Endothelial cell of umbilical vein (primary cell): ENCODE results near the gene NR1H3.

Source experiments
- EZH2 ChIP-seq: IDR thresholded peaks from 2 replicates; pipeline ENCODE4 v1.6.1; 2012; ENCODE audit warnings: borderline replicate concordance, low read depth, mild to moderate bottlenecking, moderate library complexity, low read length, inconsistent platforms; ENCODE audit not compliant: severe bottlenecking
- JUN ChIP-seq: IDR thresholded peaks from 2 replicates; pipeline ENCODE4 v1.6.1; 2011; ENCODE audit warnings: borderline replicate concordance, low read depth; ENCODE audit not compliant: insufficient read length, insufficient read depth
- POLR2A ChIP-seq: IDR thresholded peaks from 2 replicates; pipeline ENCODE4 v1.6.1; 2012; ENCODE audit warnings: low read depth, mild to moderate bottlenecking, control low read depth, low read length
- TF ChIP-seq, protein P1 (sequence below), 2 donors: IDR thresholded peaks; 1 replicate in 1 of 2; 2 replicates in 1 of 2; pipeline ENCODE4 v1.5.1; 2011; ENCODE audit warnings: low read length in 2 of 2, mild to moderate bottlenecking in 2 of 2, moderate library complexity in 2 of 2, control low read depth in 1 of 2, inconsistent platforms in 1 of 2, low read depth in 1 of 2; ENCODE audit not compliant: insufficient read depth in 1 of 2; ENCODE audit errors: extremely low read depth in 1 of 2

- TF ChIP-seq, protein P1, sequence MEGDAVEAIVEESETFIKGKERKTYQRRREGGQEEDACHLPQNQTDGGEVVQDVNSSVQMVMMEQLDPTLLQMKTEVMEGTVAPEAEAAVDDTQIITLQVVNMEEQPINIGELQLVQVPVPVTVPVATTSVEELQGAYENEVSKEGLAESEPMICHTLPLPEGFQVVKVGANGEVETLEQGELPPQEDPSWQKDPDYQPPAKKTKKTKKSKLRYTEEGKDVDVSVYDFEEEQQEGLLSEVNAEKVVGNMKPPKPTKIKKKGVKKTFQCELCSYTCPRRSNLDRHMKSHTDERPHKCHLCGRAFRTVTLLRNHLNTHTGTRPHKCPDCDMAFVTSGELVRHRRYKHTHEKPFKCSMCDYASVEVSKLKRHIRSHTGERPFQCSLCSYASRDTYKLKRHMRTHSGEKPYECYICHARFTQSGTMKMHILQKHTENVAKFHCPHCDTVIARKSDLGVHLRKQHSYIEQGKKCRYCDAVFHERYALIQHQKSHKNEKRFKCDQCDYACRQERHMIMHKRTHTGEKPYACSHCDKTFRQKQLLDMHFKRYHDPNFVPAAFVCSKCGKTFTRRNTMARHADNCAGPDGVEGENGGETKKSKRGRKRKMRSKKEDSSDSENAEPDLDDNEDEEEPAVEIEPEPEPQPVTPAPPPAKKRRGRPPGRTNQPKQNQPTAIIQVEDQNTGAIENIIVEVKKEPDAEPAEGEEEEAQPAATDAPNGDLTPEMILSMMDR (IDR thresholded peaks at IDR 0.05; ENCODE audit: extremely low read depth in 1 of 2, insufficient read depth in 1 of 2, low read depth in 1 of 2, low read length in 2 of 2) = no peak
- no peak for TF ChIP-seq JUN
- no peak for TF ChIP-seq POLR2A
- TF ChIP-seq EZH2 = no peak
Measured at GRCh38 chr11:47243454-47243853, 14.3 kb upstream of the NR1H3 start.
